ENCODE measurements around the gene GRK5. TPM values are rescaled to one million over a fixed set of nuclear protein-coding genes. Genes with fewer than 3 reads are reported as not detected.

The GRK5 gene
- total and polyA plus RNA-seq, 9 of the 15 experiments (the other 6 are each of a cell fraction or from before 2014, with no cell fraction given), result 0.46 to 0.83 (median 0.67) TPM; not detected in 2

GRCh38 chr10:119165171-119166117 lies 41.9 kb upstream of the GRK5 start, which contains the start of gene SFXN4 (continued):
- TF ChIP-seq MGA (IDR thresholded peaks at IDR 0.05), result peak; percentile 74
- TF ChIP-seq RAD51 (IDR thresholded peaks at IDR 0.05; ENCODE audit: borderline replicate concordance, low read depth), result peak; percentile 77
- TF ChIP-seq, protein P1, sequence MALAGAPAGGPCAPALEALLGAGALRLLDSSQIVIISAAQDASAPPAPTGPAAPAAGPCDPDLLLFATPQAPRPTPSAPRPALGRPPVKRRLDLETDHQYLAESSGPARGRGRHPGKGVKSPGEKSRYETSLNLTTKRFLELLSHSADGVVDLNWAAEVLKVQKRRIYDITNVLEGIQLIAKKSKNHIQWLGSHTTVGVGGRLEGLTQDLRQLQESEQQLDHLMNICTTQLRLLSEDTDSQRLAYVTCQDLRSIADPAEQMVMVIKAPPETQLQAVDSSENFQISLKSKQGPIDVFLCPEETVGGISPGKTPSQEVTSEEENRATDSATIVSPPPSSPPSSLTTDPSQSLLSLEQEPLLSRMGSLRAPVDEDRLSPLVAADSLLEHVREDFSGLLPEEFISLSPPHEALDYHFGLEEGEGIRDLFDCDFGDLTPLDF (CRISPR knock-in tag; IDR thresholded peaks at IDR 0.05), result peak; percentile 66; the same call in 1 of the 2 replicates
- TF ChIP-seq FOXK1 (CRISPR knock-in tag; IDR thresholded peaks at IDR 0.05; ENCODE audit: borderline replicate concordance), result 0 out of 2 replicates have a peak, but pooled peaks have one; percentile 53
- TF ChIP-seq, protein P2, sequence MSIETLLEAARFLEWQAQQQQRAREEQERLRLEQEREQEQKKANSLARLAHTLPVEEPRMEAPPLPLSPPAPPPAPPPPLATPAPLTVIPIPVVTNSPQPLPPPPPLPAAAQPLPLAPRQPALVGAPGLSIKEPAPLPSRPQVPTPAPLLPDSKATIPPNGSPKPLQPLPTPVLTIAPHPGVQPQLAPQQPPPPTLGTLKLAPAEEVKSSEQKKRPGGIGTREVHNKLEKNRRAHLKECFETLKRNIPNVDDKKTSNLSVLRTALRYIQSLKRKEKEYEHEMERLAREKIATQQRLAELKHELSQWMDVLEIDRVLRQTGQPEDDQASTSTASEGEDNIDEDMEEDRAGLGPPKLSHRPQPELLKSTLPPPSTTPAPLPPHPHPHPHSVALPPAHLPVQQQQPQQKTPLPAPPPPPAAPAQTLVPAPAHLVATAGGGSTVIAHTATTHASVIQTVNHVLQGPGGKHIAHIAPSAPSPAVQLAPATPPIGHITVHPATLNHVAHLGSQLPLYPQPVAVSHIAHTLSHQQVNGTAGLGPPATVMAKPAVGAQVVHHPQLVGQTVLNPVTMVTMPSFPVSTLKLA (conservative IDR thresholded peaks at IDR 0.05), result peak; percentile 97 to 98
- TF ChIP-seq YBX1 (IDR thresholded peaks at IDR 0.05), result no peak

Measured in K562 (cell line).